CD14-positive monocyte (primary cell): ENCODE data around the gene SYS1. TPM values are rescaled to one million over a fixed set of nuclear protein-coding genes. Genes with fewer than 3 reads are reported as not detected.

Source experiments
- DNase-seq, 3 donors: peaks; one replicate each; pipeline ENCODE4 v3.0.0-alpha.2; 2011 to 2022
- H2AFZ ChIP-seq: 2 replicates; pipeline ENCODE4 v1.6.0; 2012; ENCODE audit warnings: mild to moderate bottlenecking, low read depth, low read length, inconsistent platforms; ENCODE audit not compliant: insufficient read depth, poor library complexity, severe bottlenecking
- H3K27ac ChIP-seq, 2 donors: 1 replicate in 1 of 2; 2 replicates in 1 of 2; pipeline ENCODE4 v1.5.1; 2012 to 2013; ENCODE audit warnings: low read length in 2 of 2, control low read depth in 1 of 2, inconsistent platforms in 1 of 2, low read depth in 1 of 2, mild to moderate bottlenecking in 1 of 2
- H3K27me3 ChIP-seq, 2 donors: one replicate each; pipeline versions ENCODE4 v1.6.0 to v1.6.1; 2011 to 2013; ENCODE audit warnings: low read length in 2 of 2; ENCODE audit not compliant: control insufficient read depth in 2 of 2, insufficient read depth in 2 of 2
- H3K36me3 ChIP-seq, 2 donors: replicated peaks in 1 of 2; 1 replicate in 1 of 2; 2 replicates in 1 of 2; pipeline versions ENCODE4 v1.5.1 to v1.6.1; 2012 to 2013; ENCODE audit warnings: low read length in 2 of 2, control low read depth in 1 of 2, inconsistent platforms in 1 of 2, mild to moderate bottlenecking in 1 of 2; ENCODE audit not compliant: insufficient read depth in 2 of 2, control insufficient read depth in 1 of 2
- H3K4me1 ChIP-seq, 2 donors: 1 replicate in 1 of 2; 2 replicates in 1 of 2; pipeline versions ENCODE4 v1.5.1 to v1.6.1; 2012 to 2013; ENCODE audit warnings: low read length in 2 of 2, control low read depth in 1 of 2, inconsistent platforms in 1 of 2, mild to moderate bottlenecking in 1 of 2, moderate library complexity in 1 of 2; ENCODE audit not compliant: insufficient read depth in 2 of 2, control insufficient read depth in 1 of 2
- H3K4me2 ChIP-seq: replicated peaks from 2 replicates; pipeline ENCODE3; 2012; ENCODE audit warnings: low read length, moderate library complexity, mild to moderate bottlenecking; ENCODE audit not compliant: poor library complexity, severe bottlenecking; ENCODE audit errors: extremely low read depth
- H3K4me3 ChIP-seq, 3 experiments: fragments of 200-600 bp in 1 of 3; sonication (generic) in 1 of 3; replicated peaks in 1 of 3; 1 replicate in 2 of 3; 2 replicates in 1 of 3; pipeline ENCODE4 v1.5.1; 2011 to 2013; ENCODE audit warnings: low read length in 3 of 3, mild to moderate bottlenecking in 3 of 3, control low read depth in 2 of 3, low read depth in 2 of 3, inconsistent platforms in 1 of 3, moderate library complexity in 1 of 3
- H3K79me2 ChIP-seq: 2 replicates; pipeline ENCODE4 v1.6.0; 2012; ENCODE audit warnings: mild to moderate bottlenecking, control low read depth, inconsistent platforms, low read length, moderate library complexity; ENCODE audit not compliant: insufficient read depth
- H3K9ac ChIP-seq: 2 replicates; pipeline ENCODE4 v1.6.0; 2017; ENCODE audit warnings: low read length, mild to moderate bottlenecking; ENCODE audit not compliant: insufficient read depth, poor library complexity, severe bottlenecking
- H3K9me3 ChIP-seq, 2 donors: replicated peaks in 1 of 2; 1 replicate in 1 of 2; 2 replicates in 1 of 2; pipeline versions ENCODE4 v1.5.1 to v1.6.1; 2012 to 2013; ENCODE audit warnings: low read length in 2 of 2, control low read depth in 1 of 2; ENCODE audit not compliant: control insufficient read depth in 1 of 2, insufficient read depth in 1 of 2
- H4K20me1 ChIP-seq: 2 replicates; pipeline ENCODE4 v1.6.0; 2012; ENCODE audit warnings: mild to moderate bottlenecking, low read length, control low read depth, moderate library complexity; ENCODE audit not compliant: insufficient read depth
- H3K27ac Mint-ChIP-seq, 7 donors: one replicate each; pipeline ENCODE4 v1.8.0; 2020; ENCODE audit warnings: mild to moderate bottlenecking in 7 of 7, mixed read lengths in 7 of 7, moderate library complexity in 6 of 7, inconsistent platforms in 2 of 7
- H3K27me3 Mint-ChIP-seq, 3 donors: one replicate each; pipeline ENCODE4 v1.8.0; 2021 to 2022; ENCODE audit warnings: low read depth in 3 of 3, mild to moderate bottlenecking in 3 of 3, mixed read lengths in 3 of 3, moderate library complexity in 3 of 3, inconsistent platforms in 1 of 3
- H3K36me3 Mint-ChIP-seq, 2 donors: one replicate each; pipeline ENCODE4 v1.8.0; 2020; ENCODE audit warnings: mixed read lengths in 2 of 2, inconsistent platforms in 1 of 2, mild to moderate bottlenecking in 1 of 2
- H3K4me1 Mint-ChIP-seq: one replicate; pipeline ENCODE4 v1.8.0; 2020; ENCODE audit warnings: mild to moderate bottlenecking, mixed read lengths
- H3K4me3 Mint-ChIP-seq, 2 donors: one replicate each; pipeline ENCODE4 v1.8.0; 2020; ENCODE audit warnings: mild to moderate bottlenecking in 2 of 2, mixed read lengths in 2 of 2, moderate library complexity in 1 of 2
- H3K9me3 Mint-ChIP-seq, 7 donors: one replicate each; pipeline ENCODE4 v1.8.0; 2020 to 2022; ENCODE audit warnings: mixed read lengths in 7 of 7, mild to moderate bottlenecking in 6 of 7, moderate library complexity in 6 of 7, inconsistent platforms in 2 of 7
- CTCF ChIP-seq: fragments of 200-600 bp; IDR thresholded peaks from one replicate; pipeline ENCODE4 v1.8.0; 2022; ENCODE audit warnings: antibody characterized with exemption, mild to moderate bottlenecking
- WGBS: methylation state at CpG from one replicate; pipeline ENCODE4 v1.1.5; 2013; ENCODE audit warnings: missing lambda C conversion rate; ENCODE audit not compliant: insufficient coverage; 5-methylcytosine and 5-hydroxymethylcytosine counted together
- intact Hi-C, 2 donors: fragments of 100-400 bp; cut with micrococcal nuclease; formaldehyde crosslinking; loops; one replicate each; pipeline versions ENCODE4 v1.15.0 to v1.15.1; 2023
- polyA plus RNA-seq, 3 donors: library from polyadenylated mRNA; depleted of rRNA in 1 of 3; unstranded in 2 of 3; stranded (reverse) in 1 of 3; fragments of 300-500 nt in 2 of 3; fragments of >200 nt in 1 of 3; fragmentation: Illumina TruSeq in 2 of 3; gene quantifications; 1 replicate in 2 of 3; 2 replicates in 1 of 3; pipeline ENCODE4 v1.2.3, GENCODE V29; 2012 to 2021

SYS1 gene
- polyA plus RNA-seq, 3 donors: 16.8 to 23.1 (median 22.1) TPM

GRCh38 chr20:45407783-45408645 is 45.1 kb downstream of the SYS1 start, which contains the start of gene DBNDD2:
DBNDD2 (plus strand) TSS chr20:45408289; CDS start chr20:45408468, 179 bp downstream.
- H3K27me3 Mint-ChIP-seq: peaks cover 33 to 51% (median 38%) of the 10 kb centered on the region in 3 donors
- peak within 1 kb of the TSS; percentile 92 for H2AFZ ChIP-seq
- H3K4me3 ChIP-seq: peak within 1 kb of the TSS; percentile 65 to 85 (median 73)
- peaks cover 23 to 37% of the 10 kb centered on the region in 2 donors for H3K27me3 ChIP-seq
- H3K4me3 Mint-ChIP-seq: peak within 1 kb of the TSS; percentile 85 to 93
- intact Hi-C loops: loop anchor here in 1 of 2 donors (5.0 kb wide), 1 partner anchor 36 kb away; no protein-coding TSS in a partner anchor
- no peaks in the 10 kb centered on the region for H3K79me2 ChIP-seq
- H3K4me2 ChIP-seq: peak within 1 kb of the TSS; percentile 97
- peaks cover 6 to 23% of the 10 kb centered on the region in 2 donors for H3K36me3 Mint-ChIP-seq
- H3K9me3 ChIP-seq: peaks cover 0 to 10% of the 10 kb centered on the region in 2 donors
- H3K9ac ChIP-seq: peak within 1 kb of the TSS; percentile 63
- peaks cover 30% of the 10 kb centered on the region for H3K4me1 Mint-ChIP-seq
- DNase-seq: no peak
- peaks cover 0 to 12% (median 9%) of the 10 kb centered on the region in 7 donors for H3K9me3 Mint-ChIP-seq
- TF ChIP-seq CTCF: no peak
- H3K27ac ChIP-seq: no peak within 1 kb of the TSS
- peaks cover 5% of the 10 kb centered on the region for H4K20me1 ChIP-seq
- WGBS: 92% methylated on average over 17 of the region's 21 CpGs
- H3K4me1 ChIP-seq: peaks cover 28 to 38% of the 10 kb centered on the region in 2 donors
- peak within 1 kb of the TSS in 3 of 7 donors; percentile 36 to 83 (median 69) for H3K27ac Mint-ChIP-seq
- H3K36me3 ChIP-seq: peaks cover 0 to 6% of the 10 kb centered on the region in 2 donors

DNA sequence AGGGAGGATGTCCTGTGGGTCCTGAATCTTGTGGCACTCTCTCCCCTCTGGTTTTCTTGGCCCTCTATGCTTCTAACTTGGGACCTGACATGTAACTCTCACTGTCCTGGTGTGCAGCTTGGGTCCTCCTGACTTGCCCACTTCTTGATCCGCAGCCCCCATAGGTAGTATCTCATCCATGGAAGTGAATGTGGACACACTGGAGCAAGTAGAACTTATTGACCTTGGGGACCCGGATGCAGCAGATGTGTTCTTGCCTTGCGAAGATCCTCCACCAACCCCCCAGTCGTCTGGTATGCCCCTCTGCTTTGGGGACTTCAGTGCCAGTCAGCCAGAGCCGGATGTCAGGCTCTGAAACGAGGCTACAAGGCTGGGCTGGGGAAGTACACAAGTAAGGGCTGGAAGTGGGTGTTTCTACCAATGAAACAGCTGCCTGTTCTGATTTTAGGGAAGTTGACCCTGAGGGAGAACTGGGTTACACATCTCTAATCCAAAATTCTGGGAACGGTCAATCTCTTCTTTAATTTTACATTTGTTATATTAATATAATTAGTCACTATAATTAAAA is 45.8 kb downstream of the SYS1 start:
- no peak overlapping the region for H3K27ac ChIP-seq

More for the DNA sequence above, 45.8 kb downstream of the SYS1 start:
- WGBS: 6% methylated on average over 4 of the region's 7 CpGs
- Histone ChIP-seq H2AFZ (no peak overlapping the region), H3K79me2 (no peaks in the 10 kb centered on the region), H3K4me2 (peak overlapping the region; percentile 26), H3K27me3 (peaks cover 23 to 37% of the 10 kb centered on the region in 2 donors), H3K9me3 (peaks cover 0 to 10% of the 10 kb centered on the region in 2 donors), H3K4me3 (peak overlapping the region in 1 of 3 experiments; percentile 21), H3K4me1 (peaks cover 28 to 38% of the 10 kb centered on the region in 2 donors), H4K20me1 (peaks cover 5% of the 10 kb centered on the region), H3K36me3 (peaks cover 0 to 6% of the 10 kb centered on the region in 2 donors), H3K9ac (no peak overlapping the region)
- Mint-ChIP-seq H3K36me3 (peaks cover 6 to 20% of the 10 kb centered on the region in 2 donors), H3K4me3 (peak overlapping the region in 1 of 2 donors; percentile 65), H3K27ac (peak overlapping the region in 2 of 7 donors; percentile 36 to 83), H3K9me3 (peaks cover 0 to 12% (median 9%) of the 10 kb centered on the region in 7 donors), H3K27me3 (peaks cover 33 to 44% (median 34%) of the 10 kb centered on the region in 3 donors), H3K4me1 (peaks cover 30% of the 10 kb centered on the region)
- intact Hi-C loops: loop anchor here in 1 of 2 donors (5.0 kb wide), 1 partner anchor 36 kb away; no protein-coding TSS in a partner anchor
- no peak for TF ChIP-seq CTCF
- DNase-seq: peak; percentile 60 to 84 (median 71)
